Aorta (tissue), 5 donors: ENCODE data around the gene RTL1. TPM values are rescaled to one million over a fixed set of nuclear protein-coding genes. Genes with fewer than 3 reads are reported as not detected.

ENCODE experiments used
- ATAC-seq: fragments of 200-7000 bp; cut with Tn5 transposase; one replicate; pipeline ENCODE4 v1.9.1; 2022; ENCODE audit warnings: moderate library complexity; ENCODE audit not compliant: low FRiP score
- DNase-seq, 2 donors: peaks; one replicate each; pipeline ENCODE4 v3.0.0-alpha.2; 2020
- H3K27ac ChIP-seq, 2 donors: one replicate each; pipeline ENCODE4 v1.5.1; 2013; ENCODE audit warnings: low read length in 2 of 2, mild to moderate bottlenecking in 2 of 2, moderate library complexity in 2 of 2, control low read depth in 1 of 2, inconsistent platforms in 1 of 2, low read depth in 1 of 2
- H3K27me3 ChIP-seq, 2 donors: one replicate each; pipeline ENCODE4 v1.6.1; 2013; ENCODE audit warnings: control low read depth in 1 of 2, low read length in 1 of 2, mild to moderate bottlenecking in 1 of 2, moderate library complexity in 1 of 2; ENCODE audit not compliant: insufficient read depth in 2 of 2, control insufficient read depth in 1 of 2
- H3K36me3 ChIP-seq, 2 donors: one replicate each; pipeline ENCODE4 v1.6.1; 2013; ENCODE audit warnings: control low read depth in 1 of 2, low read length in 1 of 2, mild to moderate bottlenecking in 1 of 2; ENCODE audit not compliant: insufficient read depth in 2 of 2, control insufficient read depth in 1 of 2
- H3K4me1 ChIP-seq, 2 donors: one replicate each; pipeline ENCODE4 v1.6.1; 2013; ENCODE audit warnings: low read length in 2 of 2, control low read depth in 1 of 2, mild to moderate bottlenecking in 1 of 2, moderate library complexity in 1 of 2; ENCODE audit not compliant: insufficient read depth in 2 of 2, control insufficient read depth in 1 of 2
- H3K4me3 ChIP-seq, 2 donors: one replicate each; pipeline ENCODE4 v1.5.1; 2013; ENCODE audit warnings: low read length in 2 of 2, control low read depth in 1 of 2, mild to moderate bottlenecking in 1 of 2
- H3K9me3 ChIP-seq: one replicate; pipeline ENCODE4 v1.6.1; 2013; ENCODE audit warnings: mild to moderate bottlenecking, low read length; ENCODE audit not compliant: control insufficient read depth
- WGBS, 2 donors: extraction: QIAGEN DNeasy Blood & Tissue Kit; methylation state at CpG; one replicate each; pipeline ENCODE4 v1.1.7; 2013; 5-methylcytosine and 5-hydroxymethylcytosine counted together
- intact Hi-C, 2 donors: fragments of 100-400 bp; cut with DNase I; formaldehyde crosslinking; loops; one replicate each; pipeline versions ENCODE4 v1.14.2 to v1.15.0; 2022
- polyA plus RNA-seq, 2 donors: library from polyadenylated mRNA; stranded (reverse); fragments of 200-250 nt; gene quantifications; one replicate each; pipeline ENCODE4 v1.2.3, GENCODE V29; 2013
- total RNA-seq, 2 donors: library from RNA; stranded (reverse); fragmentation: NEBNext Ultra II Directional; extraction: Animal tissue kit (Norgen Biotek cat#: 25700); gene quantifications; one replicate each; pipeline ENCODE4 v1.2.1, GENCODE V29; 2021
- donor health status: healthy with polysubstance abuse.
- donor health status: Bipolar disorder and iron deficiency.
- donor health status: DM: no; HTN: no; CAD: no.
- donor health status: DM: no; HTN: no; CAD: no.
- donor health status: DM: yes; HTN: yes; CAD: no.

Gene RTL1
- total and polyA plus RNA-seq, 4 donors: not detected

DNA sequence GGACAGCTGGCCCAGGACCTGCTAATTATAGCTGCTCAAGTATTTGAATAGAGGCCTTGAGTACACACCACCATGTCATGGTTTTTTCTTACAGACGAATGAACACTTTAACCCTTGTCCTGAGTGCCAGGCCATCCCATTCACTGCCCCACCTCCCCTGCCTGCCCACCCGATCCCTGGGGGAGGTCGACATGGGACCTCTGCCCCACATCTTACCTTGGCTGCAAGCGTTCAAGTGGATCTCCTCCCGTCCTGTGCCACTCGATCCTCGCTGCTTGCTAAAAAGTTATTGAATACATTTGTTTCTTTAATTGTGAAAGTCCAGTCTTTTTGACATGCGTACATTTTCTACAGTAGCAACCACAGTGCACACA is 10.3 kb downstream of the RTL1 start:
- 70 to 75% methylated on average over 8 of the region's 8 CpGs for whole genome bisulfite sequencing, 2 donors
- intact Hi-C loops: no loop called here

DNA sequence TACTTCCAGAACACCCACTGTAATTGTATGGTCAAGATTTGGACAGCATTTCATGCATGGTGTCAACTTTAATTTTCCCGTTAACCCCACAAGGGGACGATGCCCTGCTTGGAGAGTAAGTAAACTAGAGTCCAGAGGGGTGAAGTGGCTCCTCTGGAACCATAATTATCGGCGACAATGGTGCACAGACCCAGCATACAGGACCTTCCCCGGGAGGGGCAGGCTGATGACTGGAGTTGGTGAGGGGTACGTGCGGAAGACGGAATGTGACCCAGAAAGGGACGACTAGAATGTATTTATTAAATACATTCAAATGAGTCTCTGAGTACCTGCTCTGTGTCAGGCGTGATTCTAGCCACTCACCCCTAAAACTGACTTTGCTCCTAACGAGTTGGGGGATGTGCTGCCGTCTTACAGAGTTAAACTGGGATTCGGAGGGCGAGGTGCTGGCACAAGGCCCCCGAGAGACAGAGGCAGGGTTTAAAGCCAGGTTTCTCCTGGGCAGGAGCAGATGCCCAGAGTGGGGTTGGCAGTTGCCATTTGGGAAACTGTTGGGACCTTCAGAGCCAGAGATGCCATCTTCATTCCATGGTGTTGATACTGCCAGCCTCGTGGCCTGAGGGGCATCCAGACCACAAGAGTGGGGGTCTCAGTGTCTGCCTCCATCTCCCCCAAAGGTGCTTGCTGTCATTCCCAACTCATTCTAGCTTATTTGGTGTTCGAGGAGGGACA is 10.9 kb downstream of the RTL1 start:
- peak; percentile 10 to 24 for DNase-seq
- no peaks in the 10 kb centered on the region for H3K27me3 ChIP-seq
- WGBS, 2 donors: 80 to 84% methylated on average over 17 of the region's 17 CpGs
- intact Hi-C loops: no loop called here
- no peaks in the 10 kb centered on the region for H3K4me1 ChIP-seq
- H3K9me3 ChIP-seq: peaks cover 1% of the 10 kb centered on the region
- H3K27ac ChIP-seq: no peak overlapping the region
- H3K36me3 ChIP-seq: no peaks in the 10 kb centered on the region
- no peak overlapping the region for H3K4me3 ChIP-seq
- ATAC-seq: no peak

More for the DNA sequence above, 10.3 kb downstream of the RTL1 start:
- no peak overlapping the region for H3K27ac ChIP-seq
- H3K36me3 ChIP-seq: no peaks in the 10 kb centered on the region
- DNase-seq (peak; percentile 9 to 13), ATAC-seq (no peak)
- no peak overlapping the region for H3K4me3 ChIP-seq
- H3K9me3 ChIP-seq: peaks cover 1% of the 10 kb centered on the region
- no peaks in the 10 kb centered on the region for H3K27me3 ChIP-seq
- H3K4me1 ChIP-seq: no peaks in the 10 kb centered on the region

DNA sequence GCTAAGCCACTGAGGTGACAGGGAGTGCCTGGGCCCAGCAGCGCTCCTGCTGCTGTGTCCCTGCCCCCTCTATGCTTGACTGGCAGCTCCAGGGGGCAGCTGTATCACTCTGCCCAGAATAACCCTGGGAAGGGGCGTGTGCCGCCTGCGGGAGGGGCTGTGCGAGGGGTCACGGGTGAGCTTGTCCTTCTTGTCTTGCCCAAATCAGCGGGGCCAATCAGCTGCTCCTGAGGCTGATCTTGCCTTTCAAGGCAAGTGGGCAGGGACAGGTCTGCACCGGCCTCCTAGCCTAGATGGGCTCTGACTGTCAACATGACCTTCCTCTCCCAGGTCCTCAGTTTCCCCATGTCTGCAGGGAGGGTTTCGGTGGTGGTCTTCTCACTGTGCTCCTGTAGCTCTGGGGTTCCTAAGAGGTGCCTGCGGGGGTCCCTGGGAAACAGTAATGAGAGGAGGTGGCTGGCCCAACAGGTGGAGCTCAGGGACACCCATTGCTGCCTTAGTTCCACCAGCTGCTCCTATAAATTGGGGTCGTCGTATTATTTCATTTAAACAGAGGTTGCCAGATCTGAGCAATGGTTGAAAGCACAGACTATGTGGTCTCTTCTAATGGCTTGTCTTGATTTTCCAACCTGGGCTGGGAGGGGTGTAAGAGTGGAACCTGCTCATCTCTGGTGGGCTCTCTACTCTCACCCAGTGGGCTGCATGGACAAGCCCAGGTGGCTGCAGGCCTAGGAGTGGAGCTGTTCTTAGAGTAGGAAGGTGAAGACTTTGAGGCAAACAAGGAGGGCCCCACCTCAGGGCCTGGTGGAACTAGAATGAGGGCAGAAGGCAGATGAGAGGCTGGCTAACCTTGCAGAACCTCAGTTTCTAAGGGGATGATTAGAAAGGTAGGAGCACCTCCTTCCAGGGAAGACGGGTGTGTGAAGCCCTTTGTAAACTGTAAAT is 11.7 kb downstream of the RTL1 start:
- peaks cover 1% of the 10 kb centered on the region for H3K9me3 ChIP-seq
- H3K4me1 ChIP-seq: no peaks in the 10 kb centered on the region
- H3K36me3 ChIP-seq: no peaks in the 10 kb centered on the region
- intact Hi-C loops: no loop called here
- no peaks in the 10 kb centered on the region for H3K27me3 ChIP-seq
- DNase-seq (peak; percentile 16 to 55), ATAC-seq (no peak)
- no peak overlapping the region for H3K27ac ChIP-seq
- WGBS, 2 donors: 91 to 93% methylated on average over 13 of the region's 13 CpGs
- no peak overlapping the region for H3K4me3 ChIP-seq

DNA sequence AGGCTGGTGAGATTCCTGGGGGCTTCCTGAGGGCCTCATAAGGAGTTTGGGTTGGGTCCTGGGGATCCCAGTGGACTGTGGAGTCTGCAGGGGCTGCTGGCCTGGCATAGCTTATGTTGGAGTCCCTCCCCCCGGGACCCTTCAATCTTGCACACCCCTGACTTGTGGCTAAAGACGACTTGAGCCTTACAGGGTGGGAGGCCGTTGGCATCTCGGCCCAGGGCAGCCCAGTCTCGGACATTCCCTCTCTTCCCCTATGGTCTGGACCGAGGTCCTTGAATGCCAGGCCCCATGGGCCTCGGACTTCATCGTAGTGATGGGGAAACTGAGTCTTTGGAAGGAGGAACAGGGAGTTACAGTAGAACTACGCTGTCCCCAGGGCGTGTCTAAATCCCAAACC is 12.5 kb downstream of the RTL1 start:
- WGBS, 2 donors: 87 to 88% methylated on average over 10 of the region's 10 CpGs
- Histone ChIP-seq H3K36me3 (no peaks in the 10 kb centered on the region), H3K27me3 (no peaks in the 10 kb centered on the region), H3K27ac (no peak overlapping the region), H3K4me3 (no peak overlapping the region), H3K4me1 (no peaks in the 10 kb centered on the region), H3K9me3 (peaks cover 1% of the 10 kb centered on the region)
- intact Hi-C loops: no loop called here
- peak; percentile 19 to 38 for DNase-seq
- ATAC-seq: no peak

DNA sequence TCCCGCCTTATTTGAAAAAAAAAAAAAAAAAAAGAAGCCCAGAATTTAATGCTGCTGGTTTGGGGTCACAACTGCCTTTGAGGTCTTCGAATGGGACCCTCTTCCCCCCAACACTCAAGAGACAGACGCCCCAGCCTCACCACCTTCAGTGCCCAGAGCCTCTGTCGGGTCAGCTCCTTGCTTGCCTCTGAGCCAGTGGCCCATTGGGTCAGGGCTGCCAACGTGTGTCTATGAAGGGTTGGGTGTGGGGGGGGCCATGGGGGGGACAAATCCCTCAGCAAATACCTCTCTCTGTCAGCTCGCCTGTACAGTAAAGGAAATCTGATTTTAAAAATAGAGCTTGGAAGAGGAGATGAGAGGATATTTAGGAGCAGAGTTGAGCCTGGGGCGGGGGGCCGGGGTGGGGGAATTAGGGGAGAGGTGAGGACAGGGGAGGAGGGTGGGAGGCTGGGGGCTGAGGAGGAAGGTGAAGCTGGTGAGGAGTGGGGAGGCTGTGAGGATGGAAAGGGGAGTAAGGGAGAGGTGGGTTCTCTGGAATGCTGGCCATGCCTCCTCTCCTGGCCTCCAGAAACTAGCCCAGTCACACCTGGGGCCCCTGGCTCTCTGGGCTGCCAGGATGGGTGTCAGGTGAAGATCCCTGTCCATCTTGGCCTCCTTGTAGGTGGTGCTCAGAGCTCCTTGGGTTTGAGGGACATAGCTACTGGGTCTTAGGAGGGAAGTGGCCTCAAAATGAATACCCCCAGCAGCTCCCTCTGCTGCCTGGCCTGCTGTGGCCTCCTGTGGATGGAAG is 13.3 kb downstream of the RTL1 start:
- WGBS, 2 donors: 82% methylated on average over 8 of the region's 8 CpGs
- peak; percentile 35 to 47 for DNase-seq
- no peak for ATAC-seq
- intact Hi-C loops: no loop called here
- peaks cover 1% of the 10 kb centered on the region for H3K9me3 ChIP-seq
- H3K27ac ChIP-seq: no peak overlapping the region
- no peaks in the 10 kb centered on the region for H3K27me3 ChIP-seq
- H3K36me3 ChIP-seq: no peaks in the 10 kb centered on the region
- H3K4me1 ChIP-seq: no peaks in the 10 kb centered on the region
- no peak overlapping the region for H3K4me3 ChIP-seq

- Histone ChIP-seq H3K9me3 (peaks cover 1% of the 10 kb centered on the region), H3K4me1 (no peaks in the 10 kb centered on the region), H3K36me3 (no peaks in the 10 kb centered on the region), H3K4me3 (no peak overlapping the region), H3K27me3 (no peaks in the 10 kb centered on the region), H3K27ac (no peak overlapping the region)
- intact Hi-C loops: no loop called here
- ATAC-seq (no peak), DNase-seq (peak; percentile 25 to 43)
- 95% methylated on average over 6 of the region's 6 CpGs for WGBS, 2 donors
Measured at GRCh38 chr14:100889641-100890040, 13.9 kb downstream of the RTL1 start.

DNA sequence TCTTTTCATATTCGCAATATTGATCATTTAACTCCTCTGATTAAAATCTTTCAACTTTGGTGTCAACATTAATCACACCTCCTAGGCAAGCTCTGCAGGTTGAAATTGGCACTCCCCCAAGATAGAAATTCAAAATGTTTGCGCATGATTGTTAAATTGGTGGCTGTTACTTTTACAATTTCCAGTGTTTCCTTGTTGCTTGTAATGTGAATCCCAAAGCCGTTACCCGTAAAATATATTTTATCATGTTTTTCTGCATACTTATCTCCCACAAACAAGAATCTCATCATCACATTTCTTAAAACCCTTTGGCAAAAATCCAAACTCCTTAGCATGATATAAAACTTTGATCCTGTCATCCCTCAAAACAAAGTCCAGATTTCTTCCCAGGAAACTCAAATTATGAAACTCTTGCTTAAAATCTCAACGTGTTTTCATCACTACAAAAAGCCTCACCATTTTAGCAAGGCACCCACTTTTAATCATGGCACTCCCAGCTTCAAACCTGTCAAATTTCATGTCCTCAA is 14.7 kb downstream of the RTL1 start:
- no peaks in the 10 kb centered on the region for H3K9me3 ChIP-seq
- H3K36me3 ChIP-seq: no peaks in the 10 kb centered on the region
- H3K4me1 ChIP-seq: no peaks in the 10 kb centered on the region
- no peak overlapping the region for H3K4me3 ChIP-seq
- 69 to 71% methylated on average over 5 of the region's 5 CpGs for WGBS, 2 donors
- ATAC-seq (no peak), DNase-seq (no peak)
- intact Hi-C loops: no loop called here
- no peak overlapping the region for H3K27ac ChIP-seq
- no peaks in the 10 kb centered on the region for H3K27me3 ChIP-seq

GRCh38 chr14:100887728-100888335 is 15.7 kb downstream of the RTL1 start:
- no peaks in the 10 kb centered on the region for H3K36me3 ChIP-seq
- H3K4me1 ChIP-seq: no peaks in the 10 kb centered on the region
- intact Hi-C loops: no loop called here
- no peaks in the 10 kb centered on the region for H3K27me3 ChIP-seq
- H3K9me3 ChIP-seq: peaks cover 1% of the 10 kb centered on the region
- WGBS, 2 donors: 42 to 44% methylated on average over 6 of the region's 6 CpGs
- ATAC-seq (no peak), DNase-seq (peak; percentile 6 to 52)
- no peak overlapping the region for H3K27ac ChIP-seq
- no peak overlapping the region for H3K4me3 ChIP-seq
